ENCODE data around the gene PHF8.

DNA sequence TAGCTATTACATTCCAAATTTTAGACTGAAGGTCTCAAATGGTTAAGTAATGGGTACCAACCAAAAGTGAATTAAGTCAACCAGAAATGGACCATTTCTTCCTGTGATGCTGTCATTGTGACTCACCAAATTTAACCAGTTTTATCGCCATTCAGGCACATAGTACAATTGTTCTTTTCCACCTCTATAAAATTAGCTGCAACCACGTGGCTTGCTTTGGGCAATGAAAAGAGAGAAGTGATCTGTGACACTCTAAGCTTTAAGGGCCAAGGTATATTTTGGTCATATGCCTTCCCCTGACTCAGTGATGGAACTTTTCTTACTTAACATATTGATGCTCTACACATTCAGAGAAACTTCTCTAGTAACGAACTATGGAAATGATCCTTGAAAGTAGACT, 20.3 kb upstream of the PHF8 start:
- TF ChIP-seq, protein P1, sequence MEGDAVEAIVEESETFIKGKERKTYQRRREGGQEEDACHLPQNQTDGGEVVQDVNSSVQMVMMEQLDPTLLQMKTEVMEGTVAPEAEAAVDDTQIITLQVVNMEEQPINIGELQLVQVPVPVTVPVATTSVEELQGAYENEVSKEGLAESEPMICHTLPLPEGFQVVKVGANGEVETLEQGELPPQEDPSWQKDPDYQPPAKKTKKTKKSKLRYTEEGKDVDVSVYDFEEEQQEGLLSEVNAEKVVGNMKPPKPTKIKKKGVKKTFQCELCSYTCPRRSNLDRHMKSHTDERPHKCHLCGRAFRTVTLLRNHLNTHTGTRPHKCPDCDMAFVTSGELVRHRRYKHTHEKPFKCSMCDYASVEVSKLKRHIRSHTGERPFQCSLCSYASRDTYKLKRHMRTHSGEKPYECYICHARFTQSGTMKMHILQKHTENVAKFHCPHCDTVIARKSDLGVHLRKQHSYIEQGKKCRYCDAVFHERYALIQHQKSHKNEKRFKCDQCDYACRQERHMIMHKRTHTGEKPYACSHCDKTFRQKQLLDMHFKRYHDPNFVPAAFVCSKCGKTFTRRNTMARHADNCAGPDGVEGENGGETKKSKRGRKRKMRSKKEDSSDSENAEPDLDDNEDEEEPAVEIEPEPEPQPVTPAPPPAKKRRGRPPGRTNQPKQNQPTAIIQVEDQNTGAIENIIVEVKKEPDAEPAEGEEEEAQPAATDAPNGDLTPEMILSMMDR (IDR thresholded peaks at IDR 0.05): no peak
- TF ChIP-seq POLR2AphosphoS5 (IDR thresholded peaks at IDR 0.05) (no peak), EP300 (IDR thresholded peaks at IDR 0.05) (no peak), POLR2A (IDR thresholded peaks at IDR 0.05) (no peak)

Measured in stomach (tissue), 4 donors.